A172 (cell line): Measurements from ENCODE around the gene AARS1. TPM values are rescaled to one million over a fixed set of nuclear protein-coding genes. Genes with fewer than 3 reads are reported as not detected.
"Not testable (repeated sequence)": the region's sequence is repeated elsewhere in the genome, so short reads cannot be mapped to it uniquely, and the experiment has no call there.

Experiments
- DNase-seq: peaks from one replicate; pipeline ENCODE4 v3.0.0-alpha.2; 2015; ENCODE audit warnings: low spot score
- total RNA-seq: library from RNA; depleted of rRNA; stranded (reverse); fragments of >200 nt; shearing (Covaris generic); gene quantifications from 2 replicates; pipeline ENCODE4 v1.2.3, GENCODE V29; 2014; rRNA removed

AARS1 gene
- total RNA-seq, 1 experiment from 2014 or later = 74.4 TPM

GRCh38 chr16:70224645-70225044 lies 64.7 kb downstream of the AARS1 start:
- DNase-seq = not testable (repeated sequence)

GRCh38 chr16:70223971-70224513 lies 65.3 kb downstream of the AARS1 start:
- not testable (repeated sequence) for DNase-seq

- DNase-seq = not testable (repeated sequence)
Observed at GRCh38 chr16:70223216-70223615, 66.1 kb downstream of the AARS1 start.

DNA sequence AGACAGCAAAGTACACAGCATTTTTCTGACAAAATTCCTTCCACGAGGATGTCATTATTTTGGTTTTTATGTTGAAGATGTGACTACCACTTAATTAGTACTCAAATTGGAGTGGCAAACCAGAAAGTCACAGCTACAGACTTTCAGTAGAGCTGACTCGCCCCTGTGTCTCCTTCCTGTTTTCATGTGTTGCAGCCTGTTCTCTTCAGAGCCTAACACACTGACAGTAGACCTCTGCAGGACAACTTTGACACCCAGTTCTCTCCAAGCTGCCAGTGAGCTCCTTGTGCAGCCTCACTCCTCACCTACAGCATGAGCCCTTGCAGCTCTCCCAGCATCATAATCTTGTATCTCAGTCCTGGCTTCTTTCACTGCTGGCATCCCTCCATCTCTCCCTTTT lies 66.7 kb downstream of the AARS1 start:
- DNase-seq = not testable (repeated sequence)

GRCh38 chr16:70218586-70218985 lies 70.7 kb downstream of the AARS1 start:
- not testable (repeated sequence) for DNase-seq

GRCh38 chr16:70206382-70206781 lies 82.9 kb downstream of the AARS1 start:
- DNase-seq = not testable (repeated sequence)

- DNase-seq = not testable (repeated sequence)
Observed at GRCh38 chr16:70204668-70205405, 84.5 kb downstream of the AARS1 start.

GRCh38 chr16:70204010-70204409 lies 85.3 kb downstream of the AARS1 start:
- DNase-seq = not testable (repeated sequence)

DNA sequence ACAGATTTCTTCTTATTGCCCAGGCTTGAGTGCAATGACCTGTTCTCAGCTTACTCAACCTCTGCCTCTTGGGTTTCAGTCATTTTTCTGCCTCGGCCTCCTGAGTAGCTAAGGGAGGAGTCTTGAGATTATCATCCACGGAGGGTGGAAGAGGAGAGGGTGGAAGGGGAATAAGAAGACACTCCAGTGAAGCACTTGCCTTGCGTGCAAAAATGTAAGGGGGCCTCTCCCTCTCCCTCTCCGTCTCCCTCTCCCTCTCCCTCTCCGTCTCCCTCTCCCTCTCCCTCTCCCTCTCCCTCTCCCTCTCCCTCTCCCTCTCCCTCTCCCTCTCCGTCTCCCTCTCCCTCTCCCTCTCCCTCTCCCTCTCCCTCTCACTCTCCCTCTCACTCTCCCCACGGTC lies 85.8 kb downstream of the AARS1 start:
- not testable (repeated sequence) for DNase-seq

Other genes with a start within 250 kb of the AARS1 start
- 14.5 and 16.6 TPM in 2 replicates for gene PDPR, start 175.2 kb downstream of the AARS1 start, total RNA-seq
- gene CLEC18C, start 115.7 kb downstream of the AARS1 start, total RNA-seq = 3.3 and 3.6 TPM in 2 replicates
- 44.5 and 49.4 TPM in 2 replicates for gene EXOSC6, start 37.6 kb downstream of the AARS1 start, total RNA-seq
- gene DDX19B, start 9.7 kb upstream of the AARS1 start, total RNA-seq = 10.3 and 16.5 TPM in 2 replicates
- 40.6 and 47.5 TPM in 2 replicates for gene DDX19A, start 57.4 kb upstream of the AARS1 start, total RNA-seq
- gene ST3GAL2, start 149.6 kb upstream of the AARS1 start, total RNA-seq = 14.4 and 17.3 TPM in 2 replicates
- 9.4 and 13.8 TPM in 2 replicates for gene FCSK, start 165.1 kb upstream of the AARS1 start, total RNA-seq
- gene COG4, start 234.0 kb upstream of the AARS1 start, total RNA-seq = 67.1 and 89.4 TPM in 2 replicates
- 146 and 176 TPM in 2 replicates for gene SF3B3, start 234.3 kb upstream of the AARS1 start, total RNA-seq